ENCODE results near the gene NAA30.

NAA30 gene

DNA sequence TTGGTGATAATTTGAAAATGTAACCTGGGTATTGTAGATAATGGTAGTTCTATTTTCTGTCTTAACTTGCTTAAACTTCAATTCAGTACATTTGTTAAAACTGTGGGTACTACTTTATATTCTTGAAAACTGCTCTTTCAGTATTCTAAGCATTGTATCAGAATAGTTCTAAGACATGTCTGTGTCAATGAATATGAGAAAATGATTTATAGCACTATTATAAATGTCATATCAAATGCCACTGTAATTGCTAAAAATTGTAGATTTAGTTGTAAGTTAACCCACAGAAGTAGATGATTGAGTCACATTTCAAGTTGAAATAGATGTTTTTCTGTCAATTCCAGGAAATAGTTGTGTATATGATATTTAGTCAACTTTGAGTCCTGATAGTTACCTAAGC is 2.4 kb downstream of the NAA30 start:
- no peak for DNase-seq (ENCODE audit: low spot score)

DNA sequence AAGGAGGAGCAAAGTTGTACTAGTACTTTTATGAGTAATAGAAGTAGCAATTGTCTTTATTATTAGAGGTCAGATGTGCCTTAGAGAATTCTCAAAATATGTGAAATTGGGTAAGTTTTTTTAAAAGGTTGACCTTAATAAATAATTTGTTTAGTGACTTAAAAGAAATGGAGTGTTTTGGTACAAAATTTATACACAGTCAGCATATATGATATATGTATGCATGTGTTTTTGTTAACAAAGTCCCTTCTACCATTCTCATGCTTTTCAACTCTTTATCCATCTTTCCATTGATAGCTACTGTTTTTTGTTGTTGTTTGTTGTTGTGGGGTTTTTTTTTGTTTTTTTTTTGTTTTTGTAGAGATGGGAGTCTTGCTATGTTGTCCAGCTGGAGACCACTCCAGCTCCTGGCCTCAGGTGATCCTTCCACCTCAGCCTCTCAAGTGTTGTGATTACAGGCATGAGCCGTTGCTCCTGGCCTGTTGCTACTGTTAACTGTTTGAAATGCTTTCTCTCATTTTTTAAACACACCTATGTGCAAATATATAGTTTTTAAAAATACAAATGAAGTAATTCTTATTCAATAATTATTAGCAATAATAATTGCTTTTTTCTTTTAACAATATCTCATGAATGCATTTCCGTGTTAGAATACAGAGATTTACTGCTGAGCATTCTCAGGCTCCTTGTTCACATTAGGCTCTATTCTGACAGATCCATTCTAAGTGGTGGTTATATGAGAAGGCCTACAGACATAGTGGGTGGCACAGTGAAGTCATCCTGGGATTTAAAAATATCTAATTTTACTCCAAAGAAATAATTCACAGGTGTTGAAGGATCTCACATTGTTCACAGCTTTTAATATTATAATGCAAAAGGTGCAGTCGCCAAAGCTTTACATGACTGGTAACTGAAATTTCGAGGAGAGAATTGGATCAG is 10.4 kb downstream of the NAA30 start:
- no peak for DNase-seq (ENCODE audit: low spot score)

DNA sequence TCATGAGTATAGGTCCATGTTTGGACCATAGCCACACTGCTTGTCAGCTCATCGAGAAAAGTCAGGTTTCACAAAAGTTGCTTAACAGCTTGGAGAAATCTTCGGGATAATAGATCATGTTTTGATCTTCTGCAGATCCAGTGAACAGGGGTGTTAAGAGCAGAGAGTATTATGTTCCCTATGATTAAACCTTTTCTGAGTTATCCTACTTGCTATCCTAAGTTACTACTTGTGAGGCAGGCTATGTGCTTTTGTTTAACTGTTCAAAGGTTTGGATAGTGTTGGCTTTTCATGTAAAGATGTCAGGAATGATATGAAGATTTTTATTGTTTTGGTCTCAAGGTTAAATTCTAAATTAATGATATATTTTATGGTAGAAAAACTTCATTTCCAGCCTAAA is 11.1 kb downstream of the NAA30 start:
- no peak for DNase-seq (ENCODE audit: low spot score)

DNA sequence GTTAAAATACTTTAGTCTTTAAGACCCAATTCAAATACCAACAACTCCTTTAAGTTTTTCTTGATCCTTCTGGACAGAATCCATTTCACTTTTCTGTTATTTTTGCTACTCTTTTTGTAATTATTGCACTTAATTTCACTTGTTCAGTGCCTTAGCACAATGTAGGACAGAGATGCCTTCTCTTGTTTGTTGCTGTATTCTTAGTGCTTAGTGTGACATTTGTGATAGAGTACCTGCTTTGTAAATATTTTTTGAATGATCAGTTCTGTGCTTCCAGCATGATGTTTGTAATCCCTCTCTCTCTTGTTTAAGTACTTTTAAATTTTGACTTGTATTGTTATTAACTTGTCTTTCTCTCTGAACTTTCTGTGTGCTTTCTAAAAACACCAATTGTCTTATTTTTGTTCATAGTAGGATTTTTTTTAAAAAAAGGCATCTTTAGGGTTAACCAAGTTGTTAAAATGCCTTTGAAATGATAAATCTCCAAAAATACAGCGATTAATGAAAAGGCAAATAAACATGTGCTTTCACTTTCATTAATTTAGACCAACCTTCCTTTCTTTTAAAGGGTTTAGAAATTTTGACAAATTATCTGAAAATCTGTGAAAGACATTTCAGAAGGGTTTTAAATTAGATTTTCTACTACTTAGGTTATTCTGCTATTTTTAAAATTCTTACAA is 11.9 kb downstream of the NAA30 start:
- DNase-seq (ENCODE audit: low spot score) = no peak

DNA sequence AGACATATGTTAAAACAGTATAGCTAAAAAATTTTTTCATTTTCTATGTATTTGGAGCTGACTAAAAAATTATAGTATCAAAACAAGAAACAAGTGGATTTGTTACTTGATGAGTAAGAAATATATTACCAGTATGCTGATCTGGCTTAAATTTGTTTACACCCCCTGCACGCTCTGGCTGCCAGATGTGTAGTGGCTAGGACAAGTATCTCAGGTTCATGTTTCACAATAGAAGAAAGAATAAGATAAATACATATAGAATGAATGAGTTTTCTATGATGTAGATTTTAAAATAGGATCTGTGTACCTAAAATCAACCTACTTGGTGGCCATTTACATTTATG is 13.1 kb downstream of the NAA30 start:
- DNase-seq (ENCODE audit: low spot score) = no peak

DNA sequence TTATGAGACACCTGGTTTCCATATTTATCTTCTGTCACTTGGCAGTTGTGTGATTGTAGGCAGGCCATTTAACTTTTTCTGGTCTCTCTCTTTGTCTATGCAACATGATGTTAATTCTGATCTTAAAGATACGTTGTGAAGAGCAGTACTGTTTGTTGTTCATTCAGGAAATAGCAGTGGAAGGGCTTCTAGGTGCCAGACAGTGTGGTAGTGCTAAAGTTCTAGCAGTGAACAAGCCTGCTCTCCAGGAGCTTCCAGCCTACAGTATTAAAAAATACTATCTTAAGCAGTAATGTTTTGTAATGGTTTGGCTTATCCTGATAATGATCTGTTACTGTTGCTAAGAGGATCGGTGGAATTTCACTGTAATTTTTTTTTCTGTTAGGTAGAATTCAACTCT is 15.2 kb downstream of the NAA30 start:
- peak; percentile 42 for DNase-seq (ENCODE audit: low spot score)

DNA sequence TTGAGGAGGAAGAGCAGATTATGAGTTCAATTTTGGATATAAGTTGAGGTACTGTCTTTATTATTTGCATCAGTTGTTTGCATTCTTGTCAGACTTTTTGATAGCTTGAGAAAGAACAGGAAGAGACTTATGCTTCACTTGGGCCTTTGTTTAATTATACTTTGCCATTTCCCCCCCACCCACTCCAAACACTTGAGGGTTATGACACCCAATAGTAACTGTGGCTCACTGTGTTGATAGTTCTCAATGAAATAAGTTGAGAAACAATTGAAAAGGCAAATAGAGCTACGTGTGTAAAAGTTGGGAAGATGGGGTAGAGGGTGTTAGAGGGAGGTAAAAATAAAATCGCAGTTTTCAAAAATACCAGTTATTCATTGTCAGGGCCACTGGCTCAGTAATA is 17.7 kb downstream of the NAA30 start:
- DNase-seq (ENCODE audit: low spot score) = no peak

DNA sequence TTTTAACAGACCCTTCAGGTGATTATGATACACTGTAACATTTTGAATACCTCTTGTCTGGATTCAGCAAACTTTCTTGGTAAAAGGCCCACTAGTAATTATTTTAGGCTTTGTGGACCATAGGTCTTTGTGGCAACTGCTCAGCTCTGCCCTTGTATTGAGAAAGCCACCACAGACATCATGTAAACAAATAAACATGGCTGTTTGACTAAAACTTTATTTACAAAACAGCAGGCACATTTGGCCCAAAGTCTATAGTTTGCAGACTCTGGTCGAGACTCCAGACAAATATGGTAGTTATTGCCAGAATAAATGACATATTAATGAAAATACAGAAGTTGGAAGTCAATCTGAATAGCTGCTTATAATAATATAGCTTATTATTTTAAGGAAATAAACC is 18.2 kb downstream of the NAA30 start:
- DNase-seq (ENCODE audit: low spot score) = no peak

DNA sequence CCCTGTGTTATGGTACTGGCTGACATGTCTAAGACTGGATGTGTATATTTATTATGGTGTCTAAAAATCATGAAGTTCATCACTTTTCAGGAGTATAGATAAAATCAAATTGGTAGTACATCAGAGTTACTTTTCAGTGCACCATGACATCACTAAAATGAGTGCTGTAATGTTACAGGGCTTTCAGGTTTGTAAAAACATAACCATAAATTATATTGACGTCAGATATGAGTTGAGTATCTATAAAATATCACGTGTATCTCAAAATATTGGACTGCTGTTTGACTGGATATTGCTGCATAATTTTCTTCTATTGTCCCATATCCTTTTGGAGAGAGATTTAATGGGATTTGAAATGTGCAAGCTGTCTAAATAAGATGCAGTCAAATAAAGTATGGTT is 22.0 kb downstream of the NAA30 start:
- DNase-seq (ENCODE audit: low spot score) = no peak

DNA sequence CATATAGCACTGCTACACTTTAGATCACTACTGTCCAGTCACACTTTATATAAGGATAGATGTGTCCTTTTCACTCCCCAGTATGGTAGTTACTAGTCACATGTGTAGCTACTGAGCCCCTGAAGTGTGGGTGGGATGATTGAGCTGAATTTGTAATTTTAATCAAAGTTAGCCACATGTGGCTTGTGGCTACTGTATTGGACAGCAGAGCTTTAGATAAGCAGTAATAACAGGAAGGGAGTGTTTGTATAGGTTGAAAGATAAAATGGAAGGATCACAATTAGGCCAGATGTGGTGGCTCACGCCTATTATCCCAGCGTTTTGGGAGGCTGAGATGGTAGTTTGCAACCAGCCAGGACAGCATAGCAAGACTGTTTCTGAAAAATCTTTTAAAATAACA is 23.5 kb downstream of the NAA30 start:
- no peak for DNase-seq (ENCODE audit: low spot score)

DNA sequence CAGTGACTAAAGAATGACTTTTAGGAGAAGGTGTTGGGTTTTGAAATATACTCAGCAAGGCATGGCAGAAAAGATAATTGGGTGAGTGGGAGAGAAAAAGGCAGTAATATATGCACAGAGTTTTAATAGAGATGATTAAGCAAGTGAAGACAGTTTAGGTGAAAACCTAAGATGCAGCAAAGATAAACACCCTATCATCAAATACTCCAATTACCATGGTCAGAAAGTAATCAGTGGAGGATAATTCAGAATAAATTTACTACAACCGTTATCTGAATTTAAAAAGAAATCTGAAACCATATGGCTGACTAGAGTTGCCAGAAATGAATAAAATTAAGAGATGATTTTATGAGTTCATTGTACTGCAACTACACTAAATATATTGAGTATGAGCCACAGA is 26.8 kb downstream of the NAA30 start:
- DNase-seq (ENCODE audit: low spot score) = no peak

DNA sequence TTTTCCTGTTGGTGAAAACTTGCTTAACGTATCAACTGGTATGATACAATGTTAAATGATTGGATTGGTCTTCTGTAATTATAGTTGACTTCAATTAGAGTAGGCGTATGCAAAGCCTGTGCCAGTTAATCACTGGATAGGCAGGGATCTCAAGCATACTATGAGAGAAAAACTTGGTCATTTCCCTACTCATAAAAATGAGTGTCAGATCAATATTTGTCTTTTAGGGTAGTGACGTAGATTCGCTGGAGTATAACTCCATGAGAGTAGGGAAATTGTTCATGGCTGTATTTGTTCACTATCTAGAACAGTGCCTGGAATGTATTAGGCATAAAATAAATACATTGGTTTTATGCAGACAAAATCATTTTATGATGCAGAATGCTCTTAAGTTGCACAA is 28.6 kb downstream of the NAA30 start:
- DNase-seq (ENCODE audit: low spot score) = no peak

DNA sequence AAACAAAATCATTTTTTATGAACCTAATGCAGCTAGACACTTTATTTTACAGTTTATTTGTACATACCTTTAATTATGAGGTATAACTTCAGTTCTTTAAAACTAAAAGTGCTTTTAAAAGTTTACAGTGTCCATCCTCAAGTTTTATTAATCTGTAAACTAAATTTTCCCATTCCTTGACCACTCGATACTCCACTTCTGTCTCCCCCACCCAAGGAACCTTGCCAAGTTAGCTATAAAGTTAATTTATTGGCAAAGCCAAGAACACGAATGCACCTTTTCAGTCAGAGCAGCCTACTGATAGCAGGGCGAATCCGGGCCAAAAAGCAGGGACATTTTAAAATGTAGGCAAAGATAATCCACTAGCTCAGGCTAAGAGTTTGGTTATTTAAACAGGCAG is 29.6 kb downstream of the NAA30 start:
- DNase-seq (ENCODE audit: low spot score) = no peak

DNA sequence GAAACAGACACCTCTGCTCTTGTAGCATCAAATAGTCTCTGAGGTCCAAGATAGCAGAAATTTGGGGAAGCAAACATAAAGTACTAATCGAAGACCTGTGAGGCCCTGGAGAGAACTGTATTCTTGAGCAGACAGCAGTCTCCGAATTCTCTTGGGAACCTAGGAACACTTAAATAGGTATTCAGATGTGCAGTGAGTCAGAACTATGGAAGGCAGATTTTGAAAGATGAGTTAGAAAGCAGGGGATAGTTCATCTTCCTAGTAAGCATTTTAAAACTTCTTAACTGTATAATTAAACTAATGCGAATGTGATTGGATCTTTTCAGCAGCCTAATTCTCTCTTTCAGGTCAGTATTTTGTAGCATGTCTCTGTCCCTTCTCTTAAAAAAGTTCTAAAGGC is 30.6 kb downstream of the NAA30 start:
- no peak for DNase-seq (ENCODE audit: low spot score)

DNA sequence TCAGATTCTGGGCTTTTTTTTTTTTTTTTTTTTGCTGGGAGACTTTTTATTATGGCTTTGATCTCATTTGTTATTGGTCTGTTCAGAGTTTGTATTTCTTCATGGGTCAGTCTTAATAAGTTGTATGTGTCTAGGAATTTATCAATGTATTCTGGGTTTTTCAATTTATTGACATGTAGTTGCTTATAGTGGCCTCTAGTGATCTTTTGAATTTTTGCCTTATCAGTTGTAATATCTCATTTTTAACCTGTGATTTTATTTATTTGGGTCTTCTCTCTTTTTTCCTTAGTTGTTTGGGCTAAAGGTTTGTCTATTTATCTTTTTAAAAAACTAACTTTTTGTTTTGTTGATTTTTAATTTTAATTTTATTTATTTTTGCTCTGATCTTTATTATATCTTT is 45.5 kb downstream of the NAA30 start:
- DNase-seq (ENCODE audit: low spot score) = no peak

DNA sequence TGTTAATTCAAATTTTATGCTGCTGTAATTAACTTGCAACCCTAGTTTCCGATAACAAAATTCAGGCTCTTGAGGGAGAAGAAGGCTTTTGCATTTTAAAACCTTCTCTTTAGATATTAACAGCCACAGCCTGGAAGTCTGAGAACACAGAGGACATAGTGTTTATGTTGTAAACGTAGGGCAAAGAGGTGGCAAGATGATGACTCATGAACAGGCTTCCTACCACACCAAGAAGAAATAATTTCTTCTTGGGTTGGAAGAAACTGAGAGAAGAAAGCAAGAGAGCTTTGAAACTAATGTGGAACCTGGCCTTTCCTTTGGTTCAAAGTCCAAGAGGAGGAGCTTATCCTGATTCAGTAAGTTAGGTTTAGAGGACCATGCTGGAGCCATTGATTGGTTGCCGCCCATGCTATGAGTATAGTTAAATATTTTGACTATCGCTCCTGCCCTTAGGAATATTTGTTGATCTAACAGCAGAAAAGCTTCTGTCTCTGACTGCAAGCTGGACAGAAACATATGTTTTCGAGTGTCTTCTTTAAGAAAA is 71.5 kb downstream of the NAA30 start:
- no peak for DNase-seq (ENCODE audit: low spot score)

DNA sequence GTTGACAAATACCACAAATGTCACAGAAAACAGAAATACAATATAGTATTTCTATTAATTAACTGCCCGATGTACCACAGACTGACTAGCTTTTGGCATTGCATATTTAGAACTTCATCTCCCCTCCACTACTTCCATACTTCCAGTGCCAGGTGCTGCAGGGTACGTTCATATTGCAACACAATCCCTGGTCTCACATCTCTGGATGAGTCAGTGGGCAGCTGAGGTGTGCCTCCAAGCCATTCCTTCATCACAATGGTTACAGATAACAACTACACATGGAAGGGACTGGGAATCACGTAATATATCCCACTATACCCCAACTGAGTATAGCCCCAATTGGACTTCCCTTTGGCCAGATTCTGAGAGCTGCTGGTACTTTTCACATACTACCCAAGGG is 72.2 kb downstream of the NAA30 start:
- no peak for DNase-seq (ENCODE audit: low spot score)

DNA sequence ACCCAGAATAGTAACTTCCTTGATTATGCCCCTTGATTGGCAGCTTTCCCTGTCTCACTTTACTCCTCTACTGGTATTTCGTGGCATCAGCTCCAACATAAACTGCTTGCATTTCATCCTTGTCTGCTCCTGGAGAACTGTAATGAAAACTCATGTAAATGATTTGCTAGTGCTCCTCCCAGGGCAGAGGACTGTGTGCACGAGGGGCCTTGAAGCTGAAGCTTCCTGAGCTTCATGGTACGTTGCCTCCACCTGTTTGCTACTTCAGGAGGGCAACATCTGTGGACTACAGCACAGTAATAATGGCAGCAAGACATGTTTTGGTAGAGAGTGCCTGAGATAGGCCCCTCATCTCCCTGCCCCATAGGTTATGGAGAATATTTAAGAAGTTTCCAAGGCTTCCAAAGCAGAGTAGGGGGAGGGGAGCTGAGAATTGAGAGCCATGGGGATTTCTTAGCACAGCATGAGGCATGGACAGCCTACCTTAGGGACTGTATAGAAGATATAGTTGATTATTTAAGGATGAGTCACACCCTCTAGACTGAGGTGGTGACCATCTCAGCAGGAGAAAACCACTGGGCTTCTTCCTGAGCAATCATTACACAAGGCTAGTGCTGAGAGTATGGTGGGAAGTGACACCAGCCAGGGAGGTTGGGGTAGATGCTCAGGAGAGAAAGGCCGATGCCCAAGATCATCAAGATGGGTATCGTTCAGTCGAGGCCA is 73.8 kb downstream of the NAA30 start:
- no peak for DNase-seq (ENCODE audit: low spot score)
